Hypothalamus (tissue), 51 donors: Measurements from ENCODE around the gene ZNF653.
"Not testable (repeated sequence)": the region's sequence is repeated elsewhere in the genome, so short reads cannot be mapped to it uniquely, and the experiment has no call there.

ENCODE experiments used
- DNase-seq, 51 donors: peaks; one replicate each; lab custom pipeline; 2025; lab: John Stamatoyannopoulos, UW

The ZNF653 gene

DNA sequence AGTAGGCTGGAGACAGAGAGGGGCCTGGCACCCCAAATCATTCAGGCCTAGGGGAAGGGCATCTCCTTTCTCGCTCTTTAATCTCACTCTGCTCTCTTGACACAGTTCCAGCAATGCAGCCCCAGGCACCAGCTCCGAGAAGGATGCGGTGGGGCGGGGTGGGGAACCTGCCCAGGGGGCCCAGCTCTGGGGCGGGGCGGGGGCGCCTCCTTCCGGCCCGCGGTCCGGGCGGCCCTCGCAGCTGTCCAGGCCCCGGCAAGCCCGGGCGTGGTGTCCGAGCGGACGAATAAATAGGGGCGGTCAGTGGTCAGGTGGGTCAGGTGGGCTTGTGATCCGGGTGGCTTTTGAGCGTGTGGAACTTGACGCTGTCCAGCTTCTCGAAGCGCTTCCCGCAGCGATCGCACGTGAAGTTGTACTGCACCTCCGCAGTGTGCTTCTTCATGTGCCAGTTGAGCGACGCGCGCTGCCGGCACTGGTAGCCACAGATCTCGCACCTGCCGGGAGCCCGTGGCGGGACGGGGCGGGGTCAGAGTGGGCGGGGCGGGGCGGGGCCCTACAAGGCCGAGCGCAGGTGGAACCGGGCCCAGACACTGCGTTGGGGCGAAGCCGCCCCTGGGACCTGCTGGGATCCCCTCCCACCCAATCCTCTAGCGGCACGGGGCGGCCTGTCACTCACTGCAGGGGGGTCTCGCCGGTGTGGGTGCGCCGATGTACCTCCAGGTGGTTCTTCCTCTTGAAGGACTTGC lies 22.1 kb downstream of the ZNF653 start:
- DNase-seq, result no peak

DNA sequence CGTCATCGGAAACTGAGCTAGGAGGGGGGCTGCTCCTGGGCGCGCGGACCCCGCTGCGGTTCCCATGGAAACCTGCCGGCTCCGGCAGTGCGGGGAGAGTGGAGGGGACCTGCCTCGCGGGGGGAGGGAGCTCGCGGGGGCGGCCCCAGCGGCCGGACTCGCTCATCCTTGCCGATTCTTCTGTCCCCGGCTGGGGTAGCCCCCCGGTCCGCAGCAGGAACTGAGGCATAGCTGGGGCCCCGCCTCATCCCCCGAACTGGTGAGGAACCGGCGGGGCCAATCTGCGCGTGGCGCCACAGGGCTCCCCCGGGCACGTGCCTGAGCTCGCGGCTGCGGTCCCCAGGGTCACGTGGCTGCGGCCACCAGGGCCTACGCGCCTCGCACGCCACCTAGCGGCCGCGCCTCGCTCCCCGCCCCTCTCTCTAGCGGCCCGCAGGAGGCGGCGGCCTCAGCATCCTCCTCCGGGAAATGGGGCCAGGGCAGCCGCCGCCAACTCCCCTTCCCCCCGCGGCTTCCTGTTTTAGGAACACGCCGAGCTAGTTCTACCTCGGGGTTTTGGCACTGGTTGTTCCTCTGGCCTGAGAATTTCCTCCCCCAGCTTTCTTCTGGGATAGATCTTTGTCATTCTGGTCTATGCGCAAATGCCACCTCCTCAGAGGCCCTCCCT lies 23.1 kb downstream of the ZNF653 start:
- peak; percentile 60 to 99 (median 85) for DNase-seq

DNA sequence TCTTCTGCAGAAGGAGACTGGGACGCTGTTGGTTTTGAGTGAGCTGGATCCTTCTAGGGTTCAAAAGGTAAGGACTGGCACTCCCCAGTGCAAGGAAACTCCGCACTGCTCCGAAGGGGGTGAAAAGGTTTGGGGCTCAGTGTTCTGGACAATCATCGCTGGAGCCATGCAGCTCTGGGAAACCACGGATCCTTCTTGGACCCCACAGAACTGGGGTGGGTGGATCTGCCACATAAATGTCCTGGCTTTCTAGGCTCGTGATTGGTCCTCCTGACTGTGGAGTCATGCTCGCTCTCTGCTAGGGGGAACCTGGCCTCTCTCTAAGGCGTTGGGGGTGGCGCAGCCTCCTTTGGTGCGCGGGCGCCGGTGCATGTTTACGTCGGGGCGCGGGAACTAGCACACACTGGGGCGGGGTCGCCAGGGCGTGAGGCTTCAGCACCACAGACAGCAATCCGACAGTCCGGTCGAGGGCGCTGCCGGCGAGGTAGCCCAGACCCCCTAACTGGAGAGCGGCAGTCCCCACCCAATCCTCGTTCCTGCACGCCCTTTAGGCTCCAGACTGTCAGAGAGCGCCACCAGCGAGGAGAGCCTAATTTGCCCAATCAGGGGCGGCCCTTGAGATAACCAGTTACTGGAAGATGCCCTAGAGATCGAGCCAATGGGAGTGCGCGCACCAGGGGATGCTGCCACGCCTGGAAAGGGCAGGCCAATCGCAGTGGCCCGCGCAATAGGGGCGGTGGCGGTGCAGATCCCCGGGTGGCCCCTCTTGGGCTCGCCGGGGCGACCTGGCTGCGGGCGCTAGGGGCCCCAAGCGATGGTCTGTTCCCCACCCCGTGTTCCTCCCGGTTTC lies 23.9 kb downstream of the ZNF653 start:
- DNase-seq, result peak; percentile 71 to 99 (median 93)

DNA sequence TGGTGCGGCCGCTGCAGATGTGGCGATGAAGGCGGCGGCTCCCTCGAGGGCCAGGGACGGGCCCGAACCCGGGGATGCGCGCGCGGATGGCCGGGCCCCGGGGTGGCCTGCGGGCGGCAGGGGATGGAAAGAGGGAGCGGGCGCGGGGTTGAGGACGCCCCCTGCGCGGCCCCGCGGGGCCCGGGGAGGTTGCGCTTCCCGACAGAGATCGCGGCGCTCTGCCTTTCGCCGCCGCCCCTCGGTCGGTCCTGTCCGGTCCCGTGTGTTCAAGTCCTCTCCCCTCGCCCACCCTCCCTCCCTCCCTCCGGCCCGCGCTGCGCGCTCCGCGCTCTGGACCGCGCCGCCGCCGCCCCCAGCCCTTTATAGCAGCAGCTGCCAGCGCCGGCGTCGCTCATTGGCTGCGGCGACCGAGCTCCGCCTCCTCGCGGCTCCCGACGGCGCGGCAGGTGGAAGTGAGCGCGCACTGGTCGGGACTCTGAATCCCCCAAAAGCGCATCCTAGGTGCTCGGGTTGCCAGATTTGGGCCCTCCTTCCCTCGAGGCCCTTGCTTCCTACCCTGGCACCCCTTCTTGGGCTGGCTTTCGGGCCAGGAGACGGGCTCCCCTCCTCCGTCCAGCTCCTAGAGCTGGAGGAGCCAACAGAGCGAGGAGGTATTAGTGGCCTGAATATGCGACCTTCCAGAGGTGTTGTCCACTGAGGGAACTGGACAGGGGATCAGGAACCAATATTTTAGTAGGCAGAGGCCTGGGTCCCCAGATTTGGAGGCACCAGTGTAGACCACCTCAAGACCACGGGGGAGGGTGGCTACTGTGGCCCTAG lies 24.7 kb downstream of the ZNF653 start, which contains the start of gene ELAVL3:
TSS of gene ELAVL3 (minus strand) at position 332 of the 819 bp plus-strand sequence. CDS start 438 bp downstream, outside the sequence.
- peak in 50 of 51 donors; percentile 12 to 89 (median 60) for DNase-seq

DNA sequence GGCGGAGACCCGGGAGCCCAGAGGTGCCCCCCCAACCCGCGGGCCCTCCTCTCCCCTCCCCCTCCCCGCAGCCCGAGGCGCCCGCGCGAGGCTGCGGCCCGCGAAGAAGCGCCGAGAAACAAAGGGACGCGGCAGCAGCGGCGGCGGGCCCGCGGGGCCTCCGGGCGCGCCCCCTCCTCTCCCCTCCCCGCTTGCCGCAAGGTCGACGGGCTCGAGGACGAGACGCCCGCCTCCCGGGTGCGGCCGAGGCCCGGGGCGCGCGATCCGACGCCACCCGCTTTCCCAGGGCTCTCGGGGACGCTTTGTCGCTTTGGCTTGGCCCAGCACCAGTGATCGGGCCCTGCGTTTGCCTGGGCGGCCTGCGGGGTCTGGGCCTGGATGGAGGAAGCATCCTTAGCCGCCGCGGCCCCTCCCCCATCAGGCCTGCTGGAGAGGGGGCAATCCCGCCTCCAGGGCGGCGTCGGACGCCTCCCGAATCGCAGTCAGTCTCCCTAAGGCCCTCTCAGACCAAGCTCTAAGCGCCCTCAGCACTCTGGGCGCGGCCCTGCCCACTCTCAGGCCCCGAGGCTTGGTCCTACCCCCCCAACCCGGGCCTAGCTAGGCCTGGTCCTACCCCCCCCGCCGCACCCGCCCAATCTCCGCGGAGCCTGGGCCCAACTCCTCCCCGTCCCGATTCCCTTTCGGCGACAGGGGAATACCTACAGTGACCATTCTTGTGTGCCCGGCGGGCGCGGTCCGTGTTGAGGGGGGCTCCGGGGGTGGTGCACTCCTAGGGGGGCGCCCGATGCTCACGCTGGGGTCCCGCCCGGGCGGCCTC lies 25.5 kb downstream of the ZNF653 start:
- peak in 28 of 51 donors; percentile 11 to 68 (median 34) for DNase-seq

DNA sequence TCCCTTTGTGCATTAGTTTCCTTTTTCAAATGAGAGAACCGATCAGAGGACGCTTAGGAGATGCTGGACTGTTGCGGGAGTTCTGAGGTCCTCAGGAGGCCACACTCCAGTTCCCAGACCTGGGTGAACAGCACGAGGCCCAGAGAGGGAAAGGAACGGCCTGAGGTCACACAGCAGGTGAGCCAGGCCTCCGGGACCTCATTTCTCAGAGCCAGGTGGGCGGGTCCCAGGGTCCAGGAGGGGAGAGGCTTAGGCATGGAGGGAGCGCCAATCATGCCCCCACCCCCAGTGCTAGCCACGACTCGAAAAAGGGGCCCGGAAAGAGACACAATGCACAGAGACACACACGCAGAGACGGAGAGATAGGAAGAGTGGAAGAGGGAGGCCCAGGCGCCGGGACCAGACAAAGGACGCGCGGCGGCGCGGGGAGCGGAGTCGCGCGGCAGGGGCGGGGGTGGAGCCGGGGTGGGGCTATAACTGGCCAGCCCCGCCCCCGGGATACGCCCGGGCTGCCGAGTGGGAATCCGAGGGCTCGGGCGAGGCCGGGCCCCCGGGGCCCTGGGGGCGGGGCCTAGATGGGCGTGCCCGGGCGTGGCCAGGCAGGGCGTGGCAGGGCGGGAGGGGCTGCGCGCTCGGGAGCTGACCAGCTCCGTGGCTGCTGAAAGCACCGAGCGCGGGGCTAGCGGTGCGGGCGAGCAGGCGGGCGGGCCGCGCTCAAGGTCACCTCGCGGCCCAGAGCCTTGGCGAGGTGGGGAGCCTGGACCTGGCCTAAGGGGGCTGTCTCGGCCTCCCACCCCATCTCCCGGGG lies 26.3 kb downstream of the ZNF653 start:
- DNase-seq, result peak in 44 of 51 donors; percentile 8 to 88 (median 63)

DNA sequence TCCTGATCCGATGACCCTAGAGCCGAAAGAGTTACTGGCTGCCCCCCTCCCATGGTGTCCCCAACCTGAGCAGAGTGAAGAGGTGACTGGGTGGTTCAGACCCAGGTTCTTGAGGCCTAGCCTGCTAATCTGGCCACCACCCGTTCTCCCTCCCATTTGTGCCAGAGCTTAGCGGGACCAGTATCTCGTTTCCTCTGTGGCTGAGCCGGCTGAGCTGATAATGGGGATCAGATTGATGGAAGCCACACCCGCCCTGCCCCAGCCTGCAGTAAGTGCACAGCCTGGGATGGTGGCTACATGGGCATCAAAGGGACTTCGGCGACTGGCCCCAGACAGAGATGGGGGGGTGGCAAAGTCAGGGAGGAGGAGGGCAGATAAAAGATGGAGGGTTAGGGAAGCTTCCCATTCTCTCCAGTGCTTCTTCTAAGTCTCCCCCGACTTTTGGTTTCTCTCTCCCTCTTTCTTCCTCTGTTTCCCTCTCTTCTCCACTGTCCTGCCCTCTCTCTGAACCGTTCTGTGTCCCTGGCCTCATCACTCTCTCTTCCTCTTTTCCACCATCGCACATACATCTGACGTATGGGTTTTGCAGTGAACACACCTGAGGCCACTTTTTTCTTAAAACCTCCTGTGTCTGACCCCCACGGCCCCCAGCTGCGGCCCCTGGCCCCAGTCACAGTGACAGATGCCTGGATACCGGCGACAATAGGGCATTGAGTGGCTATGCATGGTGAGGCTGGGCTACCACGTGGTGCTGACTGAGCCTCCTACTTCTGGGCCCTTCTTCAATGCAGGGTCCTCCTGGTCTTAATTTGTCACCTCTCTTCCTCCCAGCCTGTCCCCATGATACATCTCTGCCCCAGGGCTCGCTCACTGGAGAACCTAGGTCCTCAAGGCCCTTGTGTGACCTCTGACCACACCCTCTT lies 27.2 kb downstream of the ZNF653 start:
- peak in 20 of 51 donors; percentile 1 to 53 (median 34) for DNase-seq

DNA sequence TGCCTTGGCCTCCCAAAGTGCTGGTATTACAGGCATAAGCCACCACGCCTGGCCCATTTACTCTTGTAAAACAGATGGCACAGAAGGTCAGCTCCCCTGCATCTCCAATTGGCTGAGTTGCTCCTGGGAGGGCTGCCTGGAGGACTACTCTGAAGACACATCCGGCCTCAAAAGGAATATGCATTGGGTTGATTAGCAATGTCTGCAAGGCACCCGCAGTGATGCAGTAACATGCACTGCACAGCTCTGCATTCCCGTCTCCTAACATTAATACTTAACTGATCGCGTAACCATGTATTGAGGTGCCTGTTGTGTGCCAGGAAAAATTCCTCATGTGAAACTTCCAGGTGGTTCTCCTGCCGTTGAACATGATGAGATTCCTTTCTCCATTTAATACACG lies 29.8 kb downstream of the ZNF653 start:
- no peak for DNase-seq

DNA sequence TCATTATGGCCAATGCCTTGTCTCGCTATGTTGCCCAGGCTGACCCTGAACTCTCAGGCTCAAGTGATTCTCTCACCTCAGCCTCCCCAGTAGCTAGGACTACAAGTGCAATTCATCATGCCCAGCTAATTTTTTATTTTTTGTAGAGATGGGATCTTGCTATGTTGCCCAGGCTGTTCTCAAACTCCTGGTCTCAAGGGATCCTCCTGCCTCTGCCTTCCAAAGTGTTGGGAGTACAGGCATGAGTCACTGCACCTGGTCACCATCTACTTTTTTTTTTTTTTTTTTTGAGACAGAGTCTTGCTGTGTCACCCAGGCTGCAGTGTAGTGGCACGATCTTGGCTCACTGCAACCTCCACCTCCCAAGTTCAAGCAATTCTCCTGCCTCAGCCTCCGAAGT lies 30.3 kb downstream of the ZNF653 start:
- DNase-seq, result not testable (repeated sequence)

DNA sequence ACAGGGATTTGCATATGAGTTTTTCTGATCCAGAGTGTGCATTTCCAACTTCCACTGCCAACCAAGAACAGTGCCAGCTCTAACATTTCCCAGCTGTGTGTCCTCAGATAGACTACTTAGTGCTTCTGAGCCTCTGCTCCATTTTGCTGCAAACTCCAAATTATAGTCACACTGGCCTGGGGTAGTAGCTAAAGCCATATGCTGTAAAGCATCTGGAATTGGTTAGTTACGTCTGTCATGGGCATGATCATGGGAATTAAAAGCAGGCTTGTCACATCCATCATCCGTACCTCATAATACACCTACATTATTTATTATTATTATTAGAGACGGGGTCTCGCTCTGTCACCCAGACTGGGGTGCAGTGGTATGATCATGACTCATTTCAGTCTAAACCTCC lies 31.9 kb downstream of the ZNF653 start:
- DNase-seq, result no peak

DNA sequence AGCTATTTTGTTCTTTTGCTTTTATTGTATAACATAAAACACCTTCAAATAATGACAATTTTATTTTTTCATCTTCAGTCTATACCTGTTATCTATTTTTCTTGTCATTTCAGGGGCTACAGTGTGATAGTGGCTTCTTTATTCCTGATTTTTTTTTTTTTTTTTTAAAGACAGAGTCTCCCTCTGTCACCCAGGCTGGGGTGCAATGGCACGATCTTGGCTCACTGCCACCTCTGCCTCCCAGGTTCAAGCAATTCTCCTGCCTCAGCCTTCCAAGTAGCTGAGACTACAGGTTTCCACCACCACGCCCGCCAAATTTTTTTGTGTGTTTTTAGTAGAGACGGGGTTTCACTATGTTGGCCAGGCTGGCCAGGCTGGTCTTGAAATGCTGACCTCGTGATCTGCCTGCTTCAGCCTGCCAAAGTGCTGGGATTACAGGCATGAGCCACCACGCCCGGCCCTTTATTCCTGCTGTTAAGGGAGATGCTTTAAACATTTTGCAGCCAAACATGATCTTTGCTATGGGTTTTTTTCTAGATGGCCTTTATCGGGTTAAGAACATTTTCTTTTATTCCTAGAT lies 37.3 kb downstream of the ZNF653 start:
- not testable (repeated sequence) for DNase-seq

DNA sequence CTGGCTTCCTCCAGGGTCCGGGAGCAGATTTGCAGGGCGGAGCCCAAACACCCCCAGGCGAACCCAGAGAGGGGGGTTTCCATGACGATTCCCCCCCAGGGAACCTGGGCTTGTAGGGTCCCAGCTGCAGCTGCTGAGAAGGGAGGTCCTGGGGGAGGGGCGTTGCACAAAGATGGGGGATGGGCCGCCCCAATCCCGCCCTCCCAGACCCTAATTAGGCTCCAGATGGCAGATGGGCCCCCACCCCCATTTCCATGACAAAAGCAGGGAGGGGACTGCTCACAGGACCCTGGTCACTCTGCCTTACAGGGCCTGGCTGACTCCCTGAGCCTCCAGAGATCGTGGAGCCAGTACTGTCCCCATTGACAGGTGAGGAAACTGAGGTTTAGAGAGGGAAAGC lies 40.0 kb downstream of the ZNF653 start:
- DNase-seq, result no peak

DNA sequence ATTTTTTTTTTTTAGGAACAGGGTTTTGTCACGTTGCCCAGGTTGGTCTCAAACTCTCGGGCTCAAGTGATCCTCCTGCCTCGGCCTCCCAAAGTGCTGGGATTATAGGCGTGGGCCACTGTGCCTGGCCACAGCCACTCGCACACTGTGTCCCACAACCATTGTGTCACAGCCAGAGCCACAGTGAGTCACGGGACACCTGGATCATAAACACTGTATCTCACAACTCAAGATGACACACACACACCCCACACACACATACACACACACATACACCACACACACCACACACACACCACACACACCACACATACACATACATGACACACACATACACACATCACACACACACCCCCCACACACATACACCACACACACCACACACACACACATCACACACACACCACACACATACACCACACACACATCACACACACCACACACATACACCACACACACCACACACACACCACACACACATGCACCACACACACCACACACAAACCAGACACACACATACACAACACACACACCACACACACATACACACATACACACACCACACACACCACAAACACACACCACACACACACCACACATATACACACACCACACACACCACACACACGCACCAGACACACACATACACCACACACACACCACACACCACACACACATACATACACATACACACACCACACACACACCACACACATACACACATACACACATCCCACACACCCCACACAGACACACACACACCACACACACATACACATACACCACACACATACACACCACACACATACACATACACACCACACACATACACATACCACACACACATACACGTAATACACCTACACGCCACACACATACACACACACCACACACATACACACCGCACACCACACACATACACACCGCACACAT lies 41.0 kb downstream of the ZNF653 start:
- no peak for DNase-seq

DNA sequence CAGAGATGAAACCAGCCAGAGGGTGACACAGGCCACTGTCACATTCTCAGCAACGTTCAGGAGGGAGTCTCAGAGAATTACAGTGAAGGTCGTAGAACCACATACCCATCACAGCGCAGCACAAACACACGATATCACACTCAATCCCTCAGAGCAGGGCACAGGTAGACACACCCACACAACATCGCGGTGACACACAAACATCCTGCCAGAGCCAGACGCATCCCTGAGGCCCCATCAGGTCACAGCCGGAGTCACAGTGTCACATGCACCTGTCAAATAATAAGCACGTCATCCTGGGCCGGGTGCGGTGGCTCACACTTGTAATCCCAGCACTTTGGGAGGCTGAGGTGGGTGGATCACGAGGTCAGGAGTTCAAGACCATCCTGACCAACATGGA lies 42.2 kb downstream of the ZNF653 start:
- no peak for DNase-seq

DNA sequence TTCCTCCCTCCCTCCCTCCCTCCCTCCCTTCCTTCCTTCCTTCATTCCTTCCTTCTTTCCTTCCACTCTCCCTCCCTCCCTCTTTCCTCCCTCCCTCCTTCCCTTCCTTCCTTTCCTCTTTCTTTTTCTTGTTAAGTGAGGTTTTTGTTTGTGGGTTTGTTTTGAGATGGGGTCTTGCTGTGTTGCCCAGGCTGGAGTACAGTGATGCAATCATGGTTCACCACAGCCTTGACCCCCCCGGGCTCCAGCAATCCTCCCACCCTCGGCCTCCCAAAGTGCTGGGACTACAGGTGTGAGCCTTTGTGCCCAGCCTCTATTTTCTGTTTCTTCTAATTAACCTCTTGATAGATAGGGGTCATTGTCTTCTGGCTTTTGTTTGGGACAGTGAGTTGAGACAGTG lies 44.2 kb downstream of the ZNF653 start:
- DNase-seq, result no peak

DNA sequence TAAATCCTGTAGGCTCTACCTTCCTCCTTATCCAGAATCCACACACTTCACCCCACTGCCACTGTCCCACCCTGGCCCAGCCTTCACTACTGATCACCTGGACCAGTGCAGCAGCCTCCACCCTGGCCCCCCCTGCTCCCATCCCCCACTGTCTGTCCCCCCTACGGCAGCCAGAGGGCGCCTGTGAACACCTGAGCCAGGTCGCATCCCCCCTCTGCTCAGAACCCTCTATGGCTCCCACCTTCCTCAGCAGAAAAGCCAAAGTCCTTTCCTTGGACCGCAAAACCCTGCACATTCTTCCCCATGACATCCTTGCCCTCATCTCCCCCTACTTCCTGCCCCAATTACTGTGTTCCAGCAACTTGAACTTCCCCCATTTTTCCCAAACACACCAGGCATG lies 45.4 kb downstream of the ZNF653 start:
- DNase-seq, result no peak
